GM18517 (cell line): ENCODE measurements around the gene IL13RA2.

Source experiments
- ATAC-seq: cut with Tn5 transposase; IDR thresholded peaks from one replicate; pipeline ENCODE4 v1.9.1; 2021; ENCODE audit warnings: mild to moderate bottlenecking, moderate library complexity; ENCODE audit not compliant: unreplicated experiment

Gene IL13RA2

GRCh38 chrX:115017455-115017854 is at the start of gene IL13RA2:
TSS of gene IL13RA2 (minus strand) at chrX:115017616. CDS start at chrX:115017269, 347 bp downstream.
- ATAC-seq: no peak

GRCh38 chrX:115065304-115065703 is 47.9 kb upstream of the IL13RA2 start:
- ATAC-seq: no peak

GRCh38 chrX:115060013-115060412 is 42.6 kb upstream of the IL13RA2 start:
- ATAC-seq: no peak

GRCh38 chrX:115058276-115058675 is 40.9 kb upstream of the IL13RA2 start:
- no peak for ATAC-seq

GRCh38 chrX:115054876-115055275 is 37.5 kb upstream of the IL13RA2 start:
- no peak for ATAC-seq

GRCh38 chrX:115053223-115053622 is 35.8 kb upstream of the IL13RA2 start:
- ATAC-seq: no peak

GRCh38 chrX:115047715-115048114 is 30.3 kb upstream of the IL13RA2 start:
- ATAC-seq: no peak

GRCh38 chrX:115047181-115047580 is 29.8 kb upstream of the IL13RA2 start:
- ATAC-seq: no peak

GRCh38 chrX:115040417-115040816 is 23.0 kb upstream of the IL13RA2 start:
- ATAC-seq: no peak

GRCh38 chrX:115038406-115038805 is 21.0 kb upstream of the IL13RA2 start:
- ATAC-seq: no peak

- ATAC-seq: no peak
Observed at GRCh38 chrX:115036029-115036428, 18.6 kb upstream of the IL13RA2 start.

- no peak for ATAC-seq
Observed at GRCh38 chrX:115031989-115032388, 14.6 kb upstream of the IL13RA2 start.

- no peak for ATAC-seq
Observed at GRCh38 chrX:115030625-115031024, 13.2 kb upstream of the IL13RA2 start.

GRCh38 chrX:115029869-115030570 is 12.6 kb upstream of the IL13RA2 start:
- no peak for ATAC-seq

- no peak for ATAC-seq
Observed at GRCh38 chrX:115029440-115029839, 12.0 kb upstream of the IL13RA2 start.

GRCh38 chrX:115023811-115024210 is 6.4 kb upstream of the IL13RA2 start:
- ATAC-seq: no peak

- ATAC-seq: no peak
Observed at GRCh38 chrX:115023139-115023538, 5.7 kb upstream of the IL13RA2 start.

- no peak for ATAC-seq
Observed at GRCh38 chrX:115021121-115021520, 3.7 kb upstream of the IL13RA2 start.

GRCh38 chrX:115018944-115019343 is 1.5 kb upstream of the IL13RA2 start:
- no peak for ATAC-seq

- ATAC-seq: no peak
Observed at GRCh38 chrX:115018040-115018647, 728 bp upstream of the IL13RA2 start.

GRCh38 chrX:115013705-115014104 is 3.7 kb downstream of the IL13RA2 start:
- no peak for ATAC-seq

GRCh38 chrX:115011428-115011827 is 6.0 kb downstream of the IL13RA2 start:
- no peak for ATAC-seq

- no peak for ATAC-seq
Observed at GRCh38 chrX:114999906-115000305, 17.5 kb downstream of the IL13RA2 start.
